ENCODE results near the gene SLC38A8.

- TF ChIP-seq CTCF (IDR thresholded peaks at IDR 0.05) (no peak), POLR2A (IDR thresholded peaks at IDR 0.05) (no peak)
These were observed 5.0 kb upstream of the SLC38A8 start for GRCh38 chr16:84047626-84048025.
